HepG2 (cell line): ENCODE measurements around the gene ABHD1. TPM values are rescaled to one million over a fixed set of nuclear protein-coding genes. Genes with fewer than 3 reads are reported as not detected.

Experiments used
- ARNTL ChIP-seq: sonication (generic); formaldehyde crosslinking; IDR thresholded peaks from 2 replicates; pipeline ENCODE4 v1.4.0; 2020; ENCODE audit warnings: mild to moderate bottlenecking, missing genetic modification reagents
- HIVEP1 ChIP-seq: sonication (generic); formaldehyde crosslinking; IDR thresholded peaks from 2 replicates; pipeline ENCODE4 v1.4.0; 2020; ENCODE audit warnings: mild to moderate bottlenecking, missing genetic modification reagents
- HOMEZ ChIP-seq: IDR thresholded peaks from 2 replicates; pipeline ENCODE4 v1.6.1; 2016; ENCODE audit warnings: low read depth
- MED1 ChIP-seq: sonication (generic); formaldehyde crosslinking; IDR thresholded peaks from 2 replicates; pipeline ENCODE4 v1.4.0; 2020; ENCODE audit warnings: missing genetic modification reagents
- MTA1 ChIP-seq: sonication (generic); formaldehyde crosslinking; IDR thresholded peaks from 2 replicates; pipeline ENCODE4 v1.4.0; 2020; ENCODE audit warnings: missing genetic modification reagents, mild to moderate bottlenecking, borderline replicate concordance
- PAF1 ChIP-seq: IDR thresholded peaks from 2 replicates; pipeline ENCODE4 v1.6.1; 2016; ENCODE audit warnings: missing genetic modification reagents, missing compliant biosample characterization
- PRDM10 ChIP-seq: sonication (generic); formaldehyde crosslinking; IDR thresholded peaks from 2 replicates; pipeline ENCODE4 v1.4.0; 2020; ENCODE audit warnings: low read depth, missing genetic modification reagents
- RARA ChIP-seq: IDR thresholded peaks from 2 replicates; pipeline ENCODE4 v1.6.1; 2016; ENCODE audit warnings: missing genetic modification reagents, missing compliant biosample characterization
- SOX6 ChIP-seq, 2 experiments: fragments of 450-650 bp in 1 of 2; sonication (generic) in 1 of 2; formaldehyde crosslinking in 1 of 2; IDR thresholded peaks; 2 replicates each; pipeline versions ENCODE4 v1.4.0 to v1.6.1; 2017 to 2020; ENCODE audit warnings: antibody characterized with exemption in 1 of 2, mild to moderate bottlenecking in 1 of 2, missing genetic modification reagents in 1 of 2
- STAT6 ChIP-seq: sonication (generic); formaldehyde crosslinking; IDR thresholded peaks from 2 replicates; pipeline ENCODE4 v1.4.0; 2020; ENCODE audit warnings: missing genetic modification reagents, mild to moderate bottlenecking, borderline replicate concordance
- ZBTB7B ChIP-seq: sonication (generic); formaldehyde crosslinking; IDR thresholded peaks from 2 replicates; pipeline ENCODE4 v1.4.0; 2020; ENCODE audit warnings: missing genetic modification reagents
- ZNF362 ChIP-seq: sonication (generic); formaldehyde crosslinking; IDR thresholded peaks from 2 replicates; pipeline ENCODE4 v1.4.0; 2020; ENCODE audit warnings: missing genetic modification reagents, mild to moderate bottlenecking, borderline replicate concordance
- ZNF556 ChIP-seq: sonication (generic); formaldehyde crosslinking; IDR thresholded peaks from 2 replicates; pipeline ENCODE4 v1.4.0; 2020; ENCODE audit warnings: mild to moderate bottlenecking, missing genetic modification reagents, borderline replicate concordance
- ZNF761 ChIP-seq: sonication (generic); formaldehyde crosslinking; conservative IDR thresholded peaks from 2 replicates; pipeline ENCODE4 v1.4.0; 2020; ENCODE audit warnings: mild to moderate bottlenecking, missing genetic modification reagents
- ZNF775 ChIP-seq: sonication (generic); formaldehyde crosslinking; IDR thresholded peaks from 2 replicates; pipeline ENCODE4 v1.4.0; 2020; ENCODE audit warnings: missing genetic modification reagents, mild to moderate bottlenecking, moderate library complexity, borderline replicate concordance
- ZNF800 ChIP-seq: sonication (generic); formaldehyde crosslinking; IDR thresholded peaks from 2 replicates; pipeline ENCODE4 v1.4.0; 2020; ENCODE audit warnings: missing genetic modification reagents
- polyA plus RNA-seq, 8 experiments: library from polyadenylated mRNA; depleted of rRNA in 3 of 8; stranded (reverse) in 7 of 8; unstranded in 1 of 8; fragments of >200 nt; fragmentation: Illumina TruSeq in 4 of 8; extraction: Trizol in 4 of 8; gene quantifications; 2 replicates each; pipeline versions ENCODE4 v1.2.1 to v1.2.3, GENCODE V29; 2011 to 2016; ENCODE audit warnings: low read depth in 4 of 8, missing spikeins in 1 of 8, mixed read lengths in 1 of 8; ENCODE audit not compliant: insufficient read depth in 1 of 8
- total RNA-seq, 5 experiments: library from RNA; depleted of rRNA; stranded (reverse); fragments of >200 nt; fragmentation: Illumina TruSeq; extraction: Trizol; gene quantifications; 2 replicates each; pipeline ENCODE4 v1.2.3, GENCODE V29; 2016; ENCODE audit warnings: low read depth in 1 of 5

ABHD1 gene
- total and polyA plus RNA-seq, 2 of the 13 experiments (the other 11 are each of a cell fraction or from before 2014, with no cell fraction given), result 0.04 to 0.81 TPM

- no peak for TF ChIP-seq ZNF800 (CRISPR knock-in tag)
- TF ChIP-seq MED1, result peak; percentile 96
- TF ChIP-seq HOMEZ, result peak; percentile 70; the same call in 1 of the 2 replicates
- no peak for TF ChIP-seq ZNF775 (CRISPR knock-in tag)
- no peak for TF ChIP-seq SOX6 (IDR thresholded peaks at IDR 0.05)
- peak; percentile 60; the same call in 1 of the 2 replicates for TF ChIP-seq SOX6 (CRISPR knock-in tag; IDR thresholded peaks at IDR 0.05)
- TF ChIP-seq PAF1 (CRISPR knock-in tag), result peak; percentile 29; the same call in 1 of the 2 replicates
- peak; percentile 50; the same call in 1 of the 2 replicates for TF ChIP-seq MTA1 (CRISPR knock-in tag)
- no peak for TF ChIP-seq HIVEP1 (CRISPR knock-in tag)
- TF ChIP-seq PRDM10 (CRISPR knock-in tag), result peak; percentile 65; the same call in 1 of the 2 replicates
- peak; percentile 73 for TF ChIP-seq ZNF761 (CRISPR knock-in tag)
- peak; percentile 89 for TF ChIP-seq ARNTL (CRISPR knock-in tag)
- TF ChIP-seq RARA (CRISPR knock-in tag), result peak; percentile 63
- peak; percentile 84 for TF ChIP-seq ZBTB7B (CRISPR knock-in tag)
- TF ChIP-seq ZNF362 (CRISPR knock-in tag), result peak; percentile 42; the same call in 1 of the 2 replicates
- TF ChIP-seq STAT6 (CRISPR knock-in tag), result no peak; the same call in 1 of the 2 replicates
- TF ChIP-seq ZNF556 (CRISPR knock-in tag), result 0 out of 2 replicates have a peak, but pooled peaks have one; percentile 15
Measured at GRCh38 chr2:27093430-27094352, 29.9 kb upstream of the ABHD1 start (continued).
